ENCODE measurements around the gene LIAS.
A peak's percentile ranks its signal among the peaks of the same experiment; 100 is the strongest.
"Not testable (repeated sequence)": the region's sequence is repeated elsewhere in the genome, so short reads cannot be mapped to it uniquely, and the experiment has no call there.

LIAS gene

DNA sequence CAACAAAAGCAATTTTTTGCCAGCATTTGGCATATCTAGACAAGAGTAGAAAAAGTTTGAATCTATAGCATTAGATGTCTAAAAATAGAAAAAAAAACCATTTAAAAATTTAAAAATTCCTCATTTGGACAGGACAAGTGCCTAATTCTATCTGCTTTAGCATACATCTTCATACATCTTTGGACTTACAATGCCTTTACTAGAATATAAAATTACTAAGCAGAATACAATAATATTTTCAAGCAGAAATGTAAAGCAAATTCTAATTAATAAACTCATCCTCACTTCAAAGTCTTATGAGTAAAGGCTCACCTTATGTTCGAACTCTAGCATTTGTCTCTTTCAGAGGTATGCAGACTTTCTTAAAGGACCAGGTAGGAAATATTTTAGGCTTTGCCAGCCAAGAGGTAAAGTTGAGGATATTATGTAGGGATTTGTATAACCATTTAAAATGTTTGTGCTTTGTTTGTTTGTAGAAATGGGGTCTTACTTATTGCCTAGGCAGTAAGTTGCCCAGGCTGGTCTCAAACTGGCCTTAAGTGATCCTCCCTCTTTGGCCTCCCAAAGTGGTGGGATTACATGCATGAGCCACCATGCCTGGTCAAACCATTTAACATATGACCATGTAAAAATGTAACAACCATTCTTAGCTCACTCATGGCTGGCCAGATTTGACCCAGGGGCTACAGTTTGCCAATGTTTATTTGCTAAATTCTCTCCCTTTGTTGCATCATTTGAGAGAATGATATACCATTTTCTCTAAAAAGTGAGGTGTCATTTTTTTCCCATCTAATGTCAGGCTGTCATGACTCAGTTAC, 39.3 kb downstream of the LIAS start:
- no peak for DNase-seq (ENCODE audit: low read depth in 2 of 2)

GRCh38 chr4:39498727-39499020, 39.8 kb downstream of the LIAS start:
- no peak for DNase-seq (ENCODE audit: low read depth in 2 of 2)

DNA sequence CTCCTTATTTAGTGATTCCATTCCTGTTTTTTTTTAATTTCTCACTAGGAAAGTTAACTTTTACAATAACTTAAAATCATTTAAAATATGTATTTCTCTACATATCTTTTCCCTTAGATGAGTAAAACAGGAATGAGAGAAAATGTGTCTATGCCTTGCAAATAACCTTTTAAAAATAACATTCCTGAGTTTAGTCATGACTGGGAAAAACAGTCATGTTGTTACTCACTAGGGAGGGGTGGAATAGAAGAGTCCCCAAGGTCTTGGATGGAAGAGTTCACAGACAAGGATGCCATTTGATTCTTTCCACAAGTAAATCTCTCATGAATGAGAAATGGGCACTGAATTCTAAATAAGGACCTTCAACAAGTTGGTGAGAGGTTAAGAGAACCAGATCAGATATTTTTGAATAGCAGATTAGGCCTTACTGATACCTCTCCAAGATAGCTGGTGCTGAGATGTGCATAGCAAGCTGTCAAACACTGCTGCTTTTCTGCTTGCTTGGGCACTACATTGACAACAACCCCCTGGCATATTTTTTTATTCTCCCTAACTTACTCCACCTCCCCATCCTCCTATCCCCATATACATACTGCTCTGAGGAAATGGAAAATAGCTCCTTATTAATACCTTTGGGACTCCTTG, 43.3 kb downstream of the LIAS start:
- DNase-seq (ENCODE audit: low read depth in 2 of 2), result no peak

- DNase-seq (ENCODE audit: low read depth in 2 of 2), result not testable (repeated sequence)
Measured at GRCh38 chr4:39502664-39503035, 43.8 kb downstream of the LIAS start.

- no peak for DNase-seq (ENCODE audit: low read depth in 2 of 2)
Measured at GRCh38 chr4:39504538-39504937, 45.7 kb downstream of the LIAS start.

- DNase-seq (ENCODE audit: low read depth in 2 of 2), result no peak
Measured at GRCh38 chr4:39505581-39505980, 46.7 kb downstream of the LIAS start.

GRCh38 chr4:39510348-39510929, 51.6 kb downstream of the LIAS start:
- no peak for DNase-seq (ENCODE audit: low read depth in 2 of 2)

DNA sequence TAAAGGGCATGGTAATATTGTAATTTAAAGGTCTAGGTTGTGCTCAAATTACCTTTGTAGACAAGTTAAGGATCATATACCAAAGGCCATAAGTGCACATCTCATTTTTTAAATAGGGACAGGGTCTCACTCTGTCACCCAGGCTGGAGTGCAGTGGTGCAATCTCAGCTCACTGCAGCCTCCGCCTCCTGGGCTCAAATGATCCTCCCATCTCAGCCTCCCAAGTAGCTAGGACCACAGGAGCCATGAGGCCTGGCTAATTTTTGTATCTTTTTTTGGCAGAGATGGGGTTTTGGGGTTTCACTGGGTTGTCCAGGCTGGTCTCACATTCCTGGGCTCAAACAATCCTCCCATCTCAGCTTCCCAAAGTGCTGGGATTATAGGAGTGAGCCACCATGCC, 55.4 kb downstream of the LIAS start:
- DNase-seq (ENCODE audit: low read depth in 2 of 2), result not testable (repeated sequence)

DNA sequence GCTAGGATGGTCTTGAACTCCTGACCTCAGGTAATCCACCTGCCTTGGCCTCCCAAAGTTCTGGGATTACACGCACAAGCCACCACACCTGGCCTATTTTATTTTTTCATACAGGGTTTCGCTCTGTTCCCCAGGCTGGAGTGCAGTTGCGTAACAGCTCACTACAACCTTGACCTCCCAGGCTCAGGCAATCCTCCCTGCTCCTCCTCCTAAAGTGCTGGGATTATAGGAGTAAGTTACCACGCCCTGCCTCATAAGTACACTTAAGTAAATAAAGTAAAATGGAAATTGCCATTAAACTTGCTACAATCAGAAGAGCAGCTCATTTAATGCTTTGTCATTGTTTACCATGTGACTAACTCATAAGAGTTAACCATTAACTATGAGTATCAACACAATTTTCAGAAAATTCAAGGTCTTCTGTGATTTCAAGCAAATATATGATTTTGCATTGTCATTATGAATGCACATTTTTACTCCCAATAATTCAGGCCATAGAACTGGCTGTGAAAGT, 56.1 kb downstream of the LIAS start:
- DNase-seq (ENCODE audit: low read depth in 2 of 2), result no peak

DNA sequence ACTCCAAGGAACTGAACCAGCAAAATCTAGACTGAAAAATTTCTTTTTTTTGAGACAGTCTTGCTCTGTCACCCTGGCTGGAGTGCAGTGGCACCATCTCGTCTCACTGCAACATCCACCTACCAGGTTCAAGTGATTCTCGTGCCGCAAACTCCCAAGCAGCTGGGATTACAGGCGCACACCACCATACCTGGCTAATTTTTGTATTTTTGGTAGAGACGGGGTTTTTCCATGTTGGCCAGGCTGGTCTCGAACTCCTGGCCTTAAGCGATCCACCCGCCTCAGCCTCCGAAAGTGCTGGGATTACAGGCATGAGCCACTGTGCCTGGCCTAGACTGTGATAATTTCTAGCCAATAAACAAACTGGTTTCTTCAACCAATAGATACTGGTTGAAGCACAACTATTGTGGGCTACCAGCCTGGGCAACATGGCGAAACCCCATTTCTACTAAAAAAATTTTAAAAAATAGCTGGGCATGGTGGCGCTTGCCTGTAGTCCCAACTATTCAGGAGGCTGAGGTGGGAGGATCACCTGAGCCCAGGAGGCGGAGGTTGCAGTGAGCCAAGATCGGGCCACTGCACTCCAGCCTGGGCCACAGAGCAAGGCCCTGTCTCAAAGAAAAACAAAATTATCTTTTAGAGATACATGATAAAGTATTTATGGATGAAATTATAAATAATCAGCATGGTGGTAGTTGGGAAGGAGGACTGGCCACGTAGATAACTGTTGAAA, 57.0 kb downstream of the LIAS start:
- not testable (repeated sequence) for DNase-seq (ENCODE audit: low read depth in 2 of 2)

- DNase-seq (ENCODE audit: low read depth in 2 of 2), result no peak
Measured at GRCh38 chr4:39516407-39516966, 57.6 kb downstream of the LIAS start.

GRCh38 chr4:39518484-39518883, 59.6 kb downstream of the LIAS start:
- DNase-seq (ENCODE audit: low read depth in 2 of 2), result no peak

GRCh38 chr4:39521253-39521919, 62.5 kb downstream of the LIAS start:
- DNase-seq (ENCODE audit: low read depth in 2 of 2), result no peak

DNA sequence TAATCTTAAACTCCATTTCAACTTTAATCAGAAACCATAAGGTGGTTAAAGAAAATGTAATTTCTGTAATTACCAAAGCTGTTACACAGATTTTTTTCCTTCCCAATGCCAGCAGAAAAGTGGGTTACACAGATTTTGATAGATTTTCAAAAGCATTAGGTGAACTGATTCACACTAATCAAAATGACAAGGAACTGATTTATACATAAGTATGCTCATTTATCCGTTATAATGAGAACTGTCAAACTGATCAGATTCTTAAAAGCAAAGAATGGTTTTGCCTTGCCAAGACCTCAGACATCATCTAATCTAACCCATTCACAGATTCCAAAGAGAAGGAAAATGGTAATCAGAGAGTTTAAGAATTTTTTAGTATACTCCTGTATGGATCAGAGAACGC, 63.2 kb downstream of the LIAS start:
- no peak for DNase-seq (ENCODE audit: low read depth in 2 of 2)

- no peak for DNase-seq (ENCODE audit: low read depth in 2 of 2)
Measured at GRCh38 chr4:39524161-39524957, 65.5 kb downstream of the LIAS start.

GRCh38 chr4:39525822-39526690, 67.2 kb downstream of the LIAS start:
- no peak for DNase-seq (ENCODE audit: low read depth in 2 of 2)

DNA sequence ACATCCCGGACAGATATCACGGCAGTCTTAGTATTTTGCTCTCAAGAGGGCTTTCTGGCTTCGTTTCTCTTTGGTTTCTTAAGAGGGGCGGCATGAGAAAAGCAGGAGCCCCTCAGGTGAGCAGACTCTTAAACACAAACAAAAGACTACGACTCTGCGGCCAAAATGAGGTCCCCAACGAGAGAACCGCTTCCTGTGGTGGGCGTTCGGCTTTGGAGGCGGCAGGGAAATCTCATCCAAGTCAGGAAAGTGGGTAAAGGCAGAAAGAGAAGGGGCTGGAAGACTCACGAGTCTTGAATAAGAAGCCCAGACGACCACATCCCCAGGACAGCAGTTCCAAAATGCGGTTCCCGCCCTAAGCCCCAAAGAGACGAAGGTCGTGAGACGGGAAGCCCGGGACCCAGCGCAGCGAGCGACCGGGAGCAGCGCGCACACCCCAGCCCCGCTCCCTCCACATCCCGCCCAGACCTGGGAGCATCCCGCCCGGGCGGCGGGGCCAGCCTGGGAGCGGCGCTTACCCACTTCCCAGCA, 68.0 kb downstream of the LIAS start:
- peak; percentile 2 to 9 for DNase-seq (ENCODE audit: low read depth in 2 of 2)

DNA sequence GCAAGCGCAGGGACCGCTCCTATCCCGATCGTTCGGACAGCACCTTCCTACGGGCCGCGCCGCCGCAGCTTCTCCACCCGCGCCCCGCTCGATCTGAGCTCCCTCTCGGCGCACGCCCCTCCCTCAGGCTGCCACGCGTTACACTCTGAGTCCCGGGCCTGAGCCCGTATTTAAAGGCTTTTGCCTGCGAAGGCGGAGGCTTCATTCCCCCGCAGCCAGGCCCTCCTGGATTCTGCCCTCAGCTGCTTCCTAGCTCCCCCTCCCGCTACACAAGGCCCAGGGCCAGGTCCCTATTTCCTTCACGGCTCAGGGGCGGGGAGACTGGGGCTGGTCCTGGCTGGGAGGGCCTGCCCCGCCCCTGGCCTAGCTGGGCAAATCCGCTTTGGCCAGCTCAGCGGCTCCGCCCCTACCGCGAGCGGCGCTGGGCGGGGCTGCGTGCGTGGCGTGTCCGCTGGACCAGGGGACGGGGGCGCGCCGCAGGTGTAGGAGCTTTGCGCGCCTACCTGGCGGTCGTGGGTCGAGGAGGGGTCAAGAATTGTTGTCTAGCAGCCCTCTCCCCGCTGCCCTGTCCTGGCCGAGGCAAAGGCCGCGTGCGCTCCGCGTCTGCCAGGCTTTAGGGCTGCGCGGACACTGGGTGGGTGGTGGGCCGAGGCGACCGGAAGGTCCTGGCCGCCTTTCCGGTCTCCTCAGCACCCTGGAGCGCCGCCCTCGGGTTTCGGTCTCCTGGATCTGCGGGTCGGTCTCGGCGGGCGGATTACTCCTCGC, 68.6 kb downstream of the LIAS start, which contains the start of gene UGDH:
TSS of gene UGDH (minus strand) at position 144 of the 765 bp plus-strand sequence. CDS start 5,927 bp downstream, outside the sequence.
- DNase-seq (ENCODE audit: low read depth in 2 of 2), result peak; percentile 81 to 90

All from stimulated activated CD4-positive, alpha-beta T cell treated with anti-CD3 and anti-CD28 coated beads, Interleukin-15, amount 100 ng/mL, for 48 hours (primary cell).